NCI-H2227 (cell line): ENCODE measurements around the gene PIP4K2A.

ENCODE experiments used
- DNase-seq: peaks from one replicate; lab custom pipeline; 2025; ENCODE audit not compliant: unreplicated experiment; lab: John Stamatoyannopoulos, UW

The PIP4K2A gene

DNA sequence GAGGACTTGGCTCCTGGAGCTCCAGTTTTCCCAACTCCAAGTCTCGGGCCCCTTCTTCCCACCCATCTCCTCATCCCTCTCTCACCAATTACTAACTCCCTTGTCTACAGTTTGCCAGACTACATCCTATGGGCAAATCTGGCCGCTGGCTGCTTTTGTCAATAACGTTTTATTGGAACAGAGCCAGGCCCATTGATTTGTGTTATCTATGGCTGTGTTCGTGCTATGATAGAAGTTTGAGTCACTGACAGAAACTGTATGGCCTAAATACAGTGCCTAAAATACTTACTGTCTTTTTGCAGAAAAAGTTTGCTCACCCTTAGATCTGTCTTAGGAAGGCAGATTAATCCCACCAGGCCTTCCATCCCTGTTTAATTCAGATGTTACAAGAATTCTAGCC is 71.3 kb downstream of the PIP4K2A start:
- DNase-seq = no peak

DNA sequence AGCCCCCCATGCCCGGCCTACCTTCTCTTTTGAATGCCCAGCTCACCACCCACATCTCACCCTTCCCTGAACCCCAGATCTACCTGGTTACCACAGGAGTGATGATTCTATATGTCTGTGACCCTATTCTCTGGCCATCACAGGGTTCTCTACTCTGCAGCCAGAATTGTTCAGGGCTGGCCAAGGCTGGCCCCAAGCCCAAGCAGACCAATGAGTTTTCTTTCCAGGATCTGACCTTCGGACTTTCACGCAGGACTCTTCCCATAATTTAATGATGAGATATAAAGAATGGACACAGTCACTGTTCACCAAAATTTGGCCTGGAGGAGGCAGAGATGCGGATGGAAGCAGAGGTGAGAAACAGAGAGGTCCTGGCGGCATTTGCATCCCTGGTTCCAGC is 72.6 kb downstream of the PIP4K2A start:
- DNase-seq = no peak

DNA sequence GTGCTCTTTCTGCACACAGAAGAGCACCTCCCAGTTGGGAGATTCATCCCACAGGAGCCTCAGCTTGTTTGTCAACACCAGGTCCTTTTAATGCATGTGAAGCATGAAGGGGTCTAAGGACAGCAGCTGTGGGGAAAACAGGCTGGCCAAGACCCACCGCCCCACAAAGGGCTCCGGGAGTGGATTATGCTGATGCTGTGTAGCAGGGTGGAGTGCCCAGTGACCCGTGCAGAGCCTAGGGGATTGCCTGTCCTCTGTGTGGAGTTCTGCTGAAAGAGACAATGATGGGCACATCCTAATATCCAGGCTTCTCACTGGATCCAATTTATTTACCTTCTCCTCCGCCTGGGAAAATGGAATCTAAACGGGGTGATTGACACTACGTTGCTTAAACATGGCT is 74.0 kb downstream of the PIP4K2A start:
- DNase-seq = no peak

DNA sequence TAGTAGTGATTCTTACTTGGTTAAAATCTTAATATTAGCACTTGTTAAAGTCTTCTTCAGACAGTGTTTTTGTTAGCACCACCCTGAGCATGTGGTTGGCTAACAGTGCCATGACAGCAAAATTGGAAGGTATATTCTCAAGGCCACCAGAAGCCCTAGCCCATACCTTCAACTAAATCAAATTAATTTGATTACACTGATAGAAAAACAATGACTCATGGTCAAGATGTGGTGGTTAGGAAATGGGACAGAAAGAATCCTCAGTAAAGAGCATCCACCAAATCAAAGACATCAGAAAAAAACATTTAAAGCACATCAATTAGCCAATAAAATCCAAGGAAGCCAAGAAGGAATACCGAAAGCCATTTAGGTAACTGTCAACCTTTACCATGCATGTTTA is 75.5 kb downstream of the PIP4K2A start:
- no peak for DNase-seq

DNA sequence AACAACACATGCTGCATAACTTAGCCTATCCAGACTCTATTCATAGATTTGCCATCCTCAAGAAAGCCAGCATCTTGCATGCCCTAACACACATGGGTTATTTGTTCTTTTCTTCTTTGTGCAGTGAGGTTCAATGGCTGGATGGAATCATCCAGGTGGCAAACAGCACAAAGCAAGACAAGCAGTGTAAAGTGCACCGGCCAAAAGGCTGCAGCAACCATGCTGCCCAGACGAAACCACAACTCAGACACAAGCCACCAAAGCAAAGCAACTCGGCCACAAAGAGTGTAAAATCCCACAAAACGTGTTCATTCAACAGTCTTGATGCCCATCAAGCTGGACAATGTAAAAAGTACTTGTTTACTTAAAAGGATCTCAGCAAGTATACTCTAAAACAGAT is 76.9 kb downstream of the PIP4K2A start:
- no peak for DNase-seq

DNA sequence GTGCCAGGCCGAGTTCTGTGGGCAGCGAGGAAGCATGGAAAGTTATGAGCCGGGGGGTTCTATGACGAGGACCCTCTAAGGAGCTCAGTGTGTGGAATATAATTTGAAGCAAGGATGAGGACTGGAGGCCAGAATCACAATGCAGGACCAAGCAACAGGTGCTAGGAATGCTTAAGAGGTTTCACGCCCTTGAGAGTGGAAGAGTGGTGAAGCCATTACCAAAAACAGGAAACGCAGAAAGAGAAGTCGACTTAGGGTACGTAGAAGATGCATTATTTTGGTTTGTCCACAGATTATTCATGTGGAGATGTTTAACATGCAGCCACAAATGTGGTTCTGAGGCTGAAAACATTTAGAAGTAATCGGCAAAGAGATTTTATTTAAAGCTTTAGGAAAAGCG is 78.7 kb downstream of the PIP4K2A start:
- DNase-seq = no peak

DNA sequence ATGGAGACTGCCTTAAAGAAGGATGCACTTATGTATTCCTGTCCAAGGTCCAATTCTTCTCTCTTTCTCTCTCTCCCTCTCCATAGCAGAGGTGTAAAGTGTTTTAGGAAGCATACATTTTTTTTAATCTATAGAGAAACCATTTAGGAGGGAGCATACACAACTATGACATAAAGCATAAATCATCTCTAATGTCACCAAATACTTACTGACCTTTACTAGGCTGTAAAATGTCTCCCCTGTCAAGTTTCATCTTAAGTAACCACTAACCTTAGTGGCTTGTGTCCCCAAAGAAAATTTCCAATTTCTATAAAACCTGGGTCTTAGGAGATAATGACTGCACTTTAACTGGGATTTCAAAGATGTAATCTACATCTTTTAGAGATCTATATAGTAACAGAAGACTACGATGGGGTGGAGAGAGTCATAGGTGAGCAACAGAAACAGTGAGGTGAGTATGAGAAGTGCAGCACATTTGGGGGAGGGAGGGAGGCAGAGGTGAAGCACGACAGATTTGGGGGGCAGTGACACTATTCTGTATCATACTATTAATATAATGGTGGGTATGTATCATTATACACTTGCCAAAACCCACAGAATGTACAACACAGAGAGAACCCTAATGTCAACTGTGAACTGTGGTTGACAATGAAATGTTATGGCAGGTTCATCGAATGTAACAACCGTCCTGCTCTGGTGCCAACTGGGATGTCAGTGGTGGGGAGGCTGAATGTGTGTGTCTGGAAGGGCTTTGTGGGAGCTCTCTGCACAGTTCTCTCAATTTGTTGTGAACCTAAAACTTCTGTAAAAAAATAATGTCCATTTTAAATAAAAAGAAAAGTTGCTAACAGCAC is 79.5 kb downstream of the PIP4K2A start:
- no peak for DNase-seq

DNA sequence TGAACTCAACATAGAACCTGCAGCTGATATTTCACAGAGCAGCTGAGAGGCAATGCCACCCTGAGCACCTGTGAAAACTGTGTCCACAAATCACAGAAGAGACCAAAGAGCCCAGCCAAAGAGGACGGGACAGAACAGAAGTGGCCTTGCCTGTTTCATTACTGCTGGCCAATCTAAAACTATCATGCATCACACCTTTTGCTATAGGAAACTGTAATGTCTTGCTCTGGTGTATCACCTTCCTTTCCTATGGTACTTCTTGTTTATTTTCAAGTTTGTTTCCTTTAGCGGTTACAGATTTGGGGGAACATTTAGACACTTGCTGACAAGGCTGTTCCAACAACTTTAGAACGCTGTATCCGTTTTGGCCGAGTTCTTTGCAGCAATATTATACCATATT is 80.3 kb downstream of the PIP4K2A start:
- no peak for DNase-seq

DNA sequence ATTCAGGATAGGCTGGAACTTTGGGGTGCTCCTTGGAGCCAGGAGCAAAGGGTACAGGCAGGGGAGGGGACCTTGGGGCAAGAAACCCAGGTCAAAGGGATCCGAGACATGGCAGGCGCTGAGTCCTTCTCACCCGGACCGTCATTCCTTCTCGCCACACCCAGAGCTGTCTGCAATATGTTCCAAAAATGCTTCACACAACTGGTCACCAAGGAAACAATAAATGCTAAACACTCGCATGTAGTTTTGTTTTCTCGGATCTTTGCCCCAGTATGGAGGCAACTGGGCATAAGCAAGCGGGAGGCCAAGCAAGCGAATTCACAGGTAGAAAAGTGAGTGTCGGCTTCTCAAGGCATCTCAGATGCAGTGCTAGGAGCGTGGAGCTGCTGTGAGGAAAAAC is 80.8 kb downstream of the PIP4K2A start:
- DNase-seq = no peak

DNA sequence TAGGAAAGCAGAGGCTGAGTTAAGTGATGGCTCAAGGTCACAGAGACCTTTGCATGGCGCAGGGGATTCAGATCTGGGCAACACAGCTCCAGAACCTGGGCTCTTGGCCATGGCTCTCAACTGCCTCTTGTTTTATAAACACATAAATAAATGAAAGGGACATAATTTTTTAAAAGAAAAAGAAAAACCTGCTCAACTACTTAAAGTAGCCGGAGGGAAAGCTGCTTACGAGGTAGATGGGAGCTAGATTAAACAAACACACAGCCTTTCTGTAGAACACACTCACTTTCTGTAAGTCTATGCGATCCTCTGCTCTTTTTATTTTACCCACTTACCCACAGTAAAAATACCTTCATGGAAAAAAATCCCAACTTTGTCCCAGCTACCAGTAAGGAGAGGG is 81.3 kb downstream of the PIP4K2A start:
- no peak for DNase-seq

DNA sequence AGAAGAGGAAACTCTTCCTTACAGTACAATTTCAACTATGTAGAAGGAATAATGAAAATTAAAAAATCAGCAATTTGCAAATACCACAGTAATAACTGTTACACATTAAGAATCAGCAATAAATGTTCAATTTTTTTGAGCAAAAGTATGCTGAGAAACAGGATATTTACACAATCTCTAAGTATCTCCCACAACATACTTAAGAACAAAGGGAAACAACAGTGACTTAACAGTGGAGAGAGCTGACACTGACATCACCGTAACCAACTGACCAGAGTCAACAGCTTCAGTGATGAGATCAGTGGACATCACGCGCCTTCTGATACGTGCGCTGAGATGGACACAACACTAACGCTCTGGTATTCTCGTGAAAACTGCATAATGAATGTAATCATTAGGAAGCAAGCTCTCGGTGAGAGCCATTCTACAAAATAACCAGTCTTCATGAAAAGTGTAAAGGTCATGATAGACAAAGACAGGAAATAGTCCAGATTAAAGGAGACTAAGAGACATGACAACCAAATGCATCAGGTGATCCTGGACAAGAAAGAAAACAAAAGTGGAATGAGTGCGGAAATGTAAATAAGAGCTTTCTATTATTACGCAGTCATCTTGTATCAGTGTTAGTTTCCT is 82.6 kb downstream of the PIP4K2A start:
- no peak for DNase-seq

DNA sequence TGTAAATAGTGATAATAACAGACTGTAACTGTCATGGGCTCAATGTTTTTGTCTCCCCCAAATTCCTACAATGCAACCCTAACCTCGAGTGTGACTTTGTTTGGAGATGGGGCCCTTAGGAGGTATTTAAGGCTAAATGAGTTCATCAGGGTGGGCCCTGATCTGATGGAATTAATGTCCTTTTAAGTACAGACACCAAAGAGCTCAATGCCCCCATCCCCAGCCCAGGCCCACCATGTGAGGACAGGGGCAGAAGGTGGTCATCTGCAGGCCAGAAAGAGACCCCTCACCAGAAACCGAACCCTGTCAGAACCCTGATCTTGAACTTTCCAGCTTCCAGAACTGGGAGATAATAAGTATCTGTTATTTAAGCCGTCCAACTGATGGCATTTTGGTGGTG is 83.2 kb downstream of the PIP4K2A start:
- no peak for DNase-seq

DNA sequence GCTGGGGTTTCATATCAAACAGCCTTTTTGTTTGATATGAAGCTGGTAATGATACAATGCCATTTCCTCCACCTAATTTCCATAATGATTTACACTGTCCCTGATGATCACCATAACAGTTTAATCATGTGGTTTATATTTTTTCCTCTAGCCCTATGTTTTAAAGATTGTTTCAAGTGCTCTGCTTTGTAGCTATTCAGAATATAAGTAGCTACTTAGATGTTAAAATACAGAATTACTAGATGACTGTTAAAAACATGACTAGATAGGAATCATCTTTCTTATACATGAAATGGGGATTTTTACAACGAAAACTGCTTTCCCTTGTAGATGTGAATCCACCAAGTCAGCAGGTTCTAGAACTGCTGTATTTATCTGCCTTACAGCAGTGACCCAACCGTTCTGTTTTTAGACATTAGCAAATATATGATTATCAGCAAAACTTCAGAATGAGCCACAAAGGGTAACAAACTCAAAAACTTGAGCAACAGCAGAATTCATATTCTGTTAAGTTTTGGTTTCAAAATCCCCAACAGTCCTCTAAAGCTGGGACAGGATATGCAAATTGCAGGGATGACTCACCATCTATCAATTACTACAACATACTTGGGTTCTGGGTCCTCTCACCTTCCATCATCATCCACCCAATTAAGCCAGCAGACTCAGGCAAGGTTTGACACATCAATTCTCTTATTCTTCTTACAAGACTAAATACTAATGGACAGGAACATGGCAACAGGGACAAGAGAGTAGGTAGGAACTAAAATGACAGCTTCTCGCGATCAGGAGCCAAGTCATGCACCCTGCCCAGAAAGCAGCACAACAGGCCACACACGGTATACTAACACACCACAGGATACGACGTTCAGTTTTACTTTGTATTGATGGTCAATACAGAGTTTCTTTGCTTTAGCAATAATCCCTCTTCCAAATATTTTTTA is 83.9 kb downstream of the PIP4K2A start:
- no peak for DNase-seq

DNA sequence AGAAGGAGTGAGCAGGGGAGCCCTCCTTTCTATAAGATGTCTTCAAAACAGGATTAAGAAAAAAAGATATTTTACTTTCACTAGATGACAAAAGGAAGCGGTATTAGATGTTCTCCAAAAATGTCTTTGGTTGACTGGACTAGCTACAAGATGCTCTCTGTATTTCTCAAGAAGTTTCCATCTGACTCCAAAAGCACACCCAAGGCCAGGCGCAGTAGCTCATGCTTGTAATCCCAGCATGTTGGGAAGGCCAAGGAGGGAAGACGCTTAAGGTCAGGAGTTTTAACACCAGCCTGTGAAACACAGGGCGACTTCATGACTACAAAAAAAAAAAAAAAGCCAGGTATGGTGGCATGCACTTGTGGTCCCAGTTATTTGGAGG is 84.5 kb downstream of the PIP4K2A start:
- DNase-seq = no peak

DNA sequence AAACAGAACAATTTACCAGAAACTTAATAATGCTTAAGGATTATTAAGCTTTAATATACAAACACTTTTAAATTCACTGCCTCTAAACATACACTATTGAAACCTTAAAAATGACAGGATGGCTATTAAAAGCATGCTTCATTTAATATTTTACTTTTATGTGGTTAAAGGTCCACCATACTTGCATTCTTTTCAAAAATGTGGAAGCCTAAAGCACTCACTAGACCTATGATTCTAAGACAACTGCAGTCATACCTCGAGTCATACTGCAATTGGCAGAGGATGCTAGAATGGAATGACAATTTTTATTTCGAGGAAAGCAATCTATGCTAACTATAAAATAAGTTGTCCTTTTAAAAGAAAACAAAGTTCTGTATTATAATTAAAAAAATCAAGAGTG is 85.3 kb downstream of the PIP4K2A start:
- DNase-seq = no peak

DNA sequence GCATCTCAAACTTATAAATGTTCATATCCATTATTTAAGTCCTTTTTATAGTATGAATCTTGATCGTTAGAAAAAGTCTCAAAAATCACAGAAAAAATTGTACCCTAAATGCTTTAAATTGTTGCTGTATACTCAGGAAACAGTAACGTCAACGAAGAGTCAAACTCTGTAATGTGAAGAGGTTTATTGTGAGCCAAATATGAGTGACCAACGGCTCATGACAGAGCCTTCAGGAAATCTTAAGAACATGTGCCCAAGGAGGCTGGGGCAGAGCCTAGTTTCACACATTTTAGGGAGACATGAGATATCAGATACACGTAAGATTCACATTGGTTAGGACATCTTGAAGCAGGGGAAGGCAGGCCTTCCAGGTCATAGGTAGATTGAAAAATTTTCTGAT is 86.1 kb downstream of the PIP4K2A start:
- DNase-seq = no peak

DNA sequence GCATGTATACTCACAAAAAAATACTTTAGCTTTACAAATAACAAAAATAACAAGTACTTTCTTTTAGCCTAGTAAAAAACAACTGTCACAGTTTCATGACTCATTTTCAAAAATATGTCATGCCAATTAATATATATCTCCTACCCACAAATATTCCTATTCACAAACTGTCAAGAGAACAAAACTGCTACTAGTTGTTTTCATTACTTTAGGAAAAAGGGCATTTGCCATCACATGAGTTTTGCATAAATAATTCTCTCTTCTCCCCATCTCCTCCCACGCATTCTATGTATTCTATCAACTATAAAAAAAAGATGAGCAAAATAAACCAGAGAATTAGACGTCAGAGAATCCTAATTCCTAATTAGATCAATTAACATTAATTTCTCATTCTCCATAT is 87.6 kb downstream of the PIP4K2A start:
- DNase-seq = no peak

DNA sequence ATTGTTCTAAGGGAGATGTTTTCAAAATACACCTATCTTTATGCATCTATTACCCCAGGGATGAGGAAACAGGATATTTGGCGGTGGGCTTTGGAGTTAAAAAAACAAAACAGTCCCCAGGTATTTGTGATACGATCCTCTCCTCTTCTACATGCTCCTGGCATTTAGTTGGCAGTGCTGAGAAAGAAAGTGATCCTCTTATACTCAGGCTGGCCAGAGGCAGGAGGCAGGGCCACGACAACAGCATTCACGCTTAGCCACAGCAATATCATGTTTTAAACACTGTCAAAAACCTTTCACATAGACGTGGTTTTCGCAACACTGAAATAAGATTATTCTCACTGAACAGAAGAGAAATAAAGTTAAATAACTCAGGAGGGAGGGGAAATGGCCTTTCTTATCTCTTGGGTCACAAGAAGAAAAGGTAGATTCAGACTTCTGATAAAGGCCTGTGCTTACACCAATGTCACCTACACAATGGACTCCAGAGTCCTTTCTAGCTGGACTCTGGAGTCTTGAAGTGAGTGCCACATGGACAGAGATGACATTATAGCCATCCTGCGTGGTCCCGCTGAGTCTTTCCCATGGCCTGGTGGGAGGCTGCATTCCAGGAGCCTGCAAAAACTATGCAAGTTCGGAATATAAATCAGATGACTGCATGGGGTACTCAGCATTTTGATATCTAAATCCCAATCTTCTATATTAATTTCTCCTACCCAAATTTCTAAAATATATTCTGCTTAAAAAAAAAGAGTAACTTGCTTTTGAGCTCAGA is 88.7 kb downstream of the PIP4K2A start:
- DNase-seq = no peak

DNA sequence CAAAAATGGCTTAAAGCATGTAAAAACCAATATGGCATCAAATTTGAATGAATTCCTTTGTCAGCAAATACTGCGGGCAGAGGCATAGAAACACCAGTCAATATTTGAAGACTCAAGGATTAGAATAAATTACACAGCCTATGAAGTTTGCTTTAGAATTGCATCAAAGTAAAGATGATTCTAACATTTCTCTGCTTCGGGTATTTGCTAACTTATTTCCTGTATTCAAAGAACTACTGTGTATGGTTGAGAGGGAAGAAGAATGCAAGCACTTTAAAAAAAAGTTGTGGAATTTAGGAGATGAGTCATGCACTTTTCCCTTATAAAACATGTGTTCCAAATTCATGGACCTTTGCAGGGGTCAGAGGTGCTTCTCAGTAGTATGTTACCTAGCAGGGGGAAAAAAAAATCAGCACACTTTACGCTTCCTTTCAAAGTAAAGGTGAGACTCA is 90.1 kb downstream of the PIP4K2A start:
- no peak for DNase-seq

DNA sequence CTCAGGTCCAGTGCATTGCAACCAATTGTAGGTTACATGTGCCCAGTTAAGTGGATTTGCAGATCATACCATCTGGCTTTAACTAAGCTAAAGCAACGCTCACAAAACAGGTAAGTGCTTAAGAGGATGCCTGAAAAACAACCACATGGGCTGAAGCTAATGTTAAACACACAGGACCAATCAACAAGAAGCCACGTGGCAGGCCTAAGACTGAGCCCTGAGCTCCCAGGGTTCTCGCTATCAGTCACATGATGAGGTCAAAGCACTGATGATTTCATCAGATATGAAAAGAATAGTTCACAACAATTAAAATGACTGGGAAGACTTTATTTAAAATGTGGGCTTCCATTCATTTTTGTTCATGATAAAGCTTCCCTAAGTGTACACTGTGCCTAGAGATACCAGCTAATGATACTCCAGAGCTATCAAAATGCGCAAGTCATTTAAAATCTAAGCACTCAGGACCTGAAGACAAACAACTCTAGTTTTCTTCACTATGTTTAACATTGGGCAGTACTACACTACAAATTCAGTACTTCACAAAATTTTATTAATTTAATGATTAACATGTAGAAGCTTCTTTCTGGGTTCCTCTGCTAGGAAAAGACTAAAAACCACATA is 90.6 kb downstream of the PIP4K2A start:
- DNase-seq = no peak
